HG03039 (cell line): ENCODE data around the gene TNS1.

ENCODE experiments used
- ATAC-seq: cut with Tn5 transposase; IDR thresholded peaks from one replicate; pipeline ENCODE4 v1.9.1; 2021; ENCODE audit warnings: mild to moderate bottlenecking, moderate library complexity; ENCODE audit not compliant: unreplicated experiment

Gene TNS1

GRCh38 chr2:217919204-217919603, 83.6 kb downstream of the TNS1 start:
- ATAC-seq, result no peak

- ATAC-seq, result no peak
These were observed 84.3 kb downstream of the TNS1 start for GRCh38 chr2:217918308-217919024.

- ATAC-seq, result no peak
These were observed 86.1 kb downstream of the TNS1 start for GRCh38 chr2:217916504-217917254.

- ATAC-seq, result no peak
These were observed 87.1 kb downstream of the TNS1 start for GRCh38 chr2:217915706-217916105.

- no peak for ATAC-seq
These were observed 87.9 kb downstream of the TNS1 start for GRCh38 chr2:217914878-217915277.

- ATAC-seq, result no peak
These were observed 88.7 kb downstream of the TNS1 start for GRCh38 chr2:217914078-217914477.

GRCh38 chr2:217913436-217913835, 89.4 kb downstream of the TNS1 start:
- no peak for ATAC-seq

- no peak for ATAC-seq
These were observed 90.4 kb downstream of the TNS1 start for GRCh38 chr2:217912098-217913024.

- no peak for ATAC-seq
These were observed 91.3 kb downstream of the TNS1 start for GRCh38 chr2:217911283-217912097.

GRCh38 chr2:217910875-217911212, 92.0 kb downstream of the TNS1 start:
- no peak for ATAC-seq

GRCh38 chr2:217909156-217909820, 93.5 kb downstream of the TNS1 start:
- ATAC-seq, result no peak

GRCh38 chr2:217908544-217908943, 94.3 kb downstream of the TNS1 start:
- ATAC-seq, result no peak

- ATAC-seq, result no peak
These were observed 95.5 kb downstream of the TNS1 start for GRCh38 chr2:217907266-217907665.

- no peak for ATAC-seq
These were observed 96.0 kb downstream of the TNS1 start for GRCh38 chr2:217906798-217907197.

GRCh38 chr2:217905896-217906295, 96.9 kb downstream of the TNS1 start:
- no peak for ATAC-seq

GRCh38 chr2:217905395-217905794, 97.4 kb downstream of the TNS1 start:
- ATAC-seq, result no peak

- ATAC-seq, result no peak
These were observed 98.2 kb downstream of the TNS1 start for GRCh38 chr2:217904614-217904965.

GRCh38 chr2:217903859-217904613, 98.8 kb downstream of the TNS1 start:
- no peak for ATAC-seq

GRCh38 chr2:217903142-217903858, 99.5 kb downstream of the TNS1 start:
- no peak for ATAC-seq
